Measurements from ENCODE around the gene CD79B.

DNA sequence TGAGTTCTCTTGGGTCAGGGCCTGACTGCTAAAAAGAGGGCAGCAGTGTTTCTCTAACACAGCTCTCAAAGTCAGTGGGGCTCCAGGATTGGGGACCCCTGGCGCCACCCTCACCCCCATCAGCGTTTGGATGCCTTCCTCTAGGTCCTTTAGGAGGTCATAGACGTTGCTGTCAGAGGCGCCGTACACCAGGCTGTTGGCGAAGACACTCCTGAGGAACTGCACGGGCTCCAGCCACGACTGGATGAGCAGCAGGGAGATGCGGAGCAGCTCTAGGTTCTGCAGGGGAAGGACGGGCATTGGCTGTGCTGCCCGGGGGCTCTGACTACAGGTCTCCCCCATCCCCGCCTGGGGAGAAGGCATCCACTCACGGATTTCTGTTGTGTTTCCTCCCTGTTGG, 14.5 kb downstream of the CD79B start:
- TF ChIP-seq, protein P1, sequence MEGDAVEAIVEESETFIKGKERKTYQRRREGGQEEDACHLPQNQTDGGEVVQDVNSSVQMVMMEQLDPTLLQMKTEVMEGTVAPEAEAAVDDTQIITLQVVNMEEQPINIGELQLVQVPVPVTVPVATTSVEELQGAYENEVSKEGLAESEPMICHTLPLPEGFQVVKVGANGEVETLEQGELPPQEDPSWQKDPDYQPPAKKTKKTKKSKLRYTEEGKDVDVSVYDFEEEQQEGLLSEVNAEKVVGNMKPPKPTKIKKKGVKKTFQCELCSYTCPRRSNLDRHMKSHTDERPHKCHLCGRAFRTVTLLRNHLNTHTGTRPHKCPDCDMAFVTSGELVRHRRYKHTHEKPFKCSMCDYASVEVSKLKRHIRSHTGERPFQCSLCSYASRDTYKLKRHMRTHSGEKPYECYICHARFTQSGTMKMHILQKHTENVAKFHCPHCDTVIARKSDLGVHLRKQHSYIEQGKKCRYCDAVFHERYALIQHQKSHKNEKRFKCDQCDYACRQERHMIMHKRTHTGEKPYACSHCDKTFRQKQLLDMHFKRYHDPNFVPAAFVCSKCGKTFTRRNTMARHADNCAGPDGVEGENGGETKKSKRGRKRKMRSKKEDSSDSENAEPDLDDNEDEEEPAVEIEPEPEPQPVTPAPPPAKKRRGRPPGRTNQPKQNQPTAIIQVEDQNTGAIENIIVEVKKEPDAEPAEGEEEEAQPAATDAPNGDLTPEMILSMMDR (optimal IDR thresholded peaks at IDR 0.05 in 1 of 3, IDR thresholded peaks at IDR 0.05 in 1 of 3, conservative IDR thresholded peaks at IDR 0.05 in 1 of 3; ENCODE audit: extremely low read depth in 1 of 3, insufficient read depth in 2 of 3, low read length in 3 of 3): no peak
- no peak for TF ChIP-seq EZH2 (IDR thresholded peaks at IDR 0.05; ENCODE audit: low read length)

Data from keratinocyte (primary cell).